Measurements from ENCODE around the gene PROM1. TPM values are rescaled to one million over a fixed set of nuclear protein-coding genes. Genes with fewer than 3 reads are reported as not detected.

PROM1 gene
- total RNA-seq, 4 donors from 2014 or later: 0.94 to 16.3 (median 4.4) TPM

- H3K9me3 ChIP-seq: no peaks in the 10 kb centered on the region
- no peak overlapping the region for H3K4me3 ChIP-seq
- no peak overlapping the region for H3K27ac ChIP-seq
- 69 to 73% methylated on average over 5 to 7 of the region's 7 CpGs for WGBS, 2 donors (ENCODE audit: low coverage in 1 of 2)
- ATAC-seq: no peak
- no peaks in the 10 kb centered on the region for H3K36me3 ChIP-seq
- no peak for TF ChIP-seq POLR2A (IDR thresholded peaks at IDR 0.05)
- no peak for TF ChIP-seq EP300 (IDR thresholded peaks at IDR 0.05)
- no peak for TF ChIP-seq POLR2AphosphoS5 (IDR thresholded peaks at IDR 0.05)
- TF ChIP-seq, protein P1, sequence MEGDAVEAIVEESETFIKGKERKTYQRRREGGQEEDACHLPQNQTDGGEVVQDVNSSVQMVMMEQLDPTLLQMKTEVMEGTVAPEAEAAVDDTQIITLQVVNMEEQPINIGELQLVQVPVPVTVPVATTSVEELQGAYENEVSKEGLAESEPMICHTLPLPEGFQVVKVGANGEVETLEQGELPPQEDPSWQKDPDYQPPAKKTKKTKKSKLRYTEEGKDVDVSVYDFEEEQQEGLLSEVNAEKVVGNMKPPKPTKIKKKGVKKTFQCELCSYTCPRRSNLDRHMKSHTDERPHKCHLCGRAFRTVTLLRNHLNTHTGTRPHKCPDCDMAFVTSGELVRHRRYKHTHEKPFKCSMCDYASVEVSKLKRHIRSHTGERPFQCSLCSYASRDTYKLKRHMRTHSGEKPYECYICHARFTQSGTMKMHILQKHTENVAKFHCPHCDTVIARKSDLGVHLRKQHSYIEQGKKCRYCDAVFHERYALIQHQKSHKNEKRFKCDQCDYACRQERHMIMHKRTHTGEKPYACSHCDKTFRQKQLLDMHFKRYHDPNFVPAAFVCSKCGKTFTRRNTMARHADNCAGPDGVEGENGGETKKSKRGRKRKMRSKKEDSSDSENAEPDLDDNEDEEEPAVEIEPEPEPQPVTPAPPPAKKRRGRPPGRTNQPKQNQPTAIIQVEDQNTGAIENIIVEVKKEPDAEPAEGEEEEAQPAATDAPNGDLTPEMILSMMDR (IDR thresholded peaks at IDR 0.05): no peak
- H3K4me1 ChIP-seq: peaks cover 0 to 7% (median 0%) of the 10 kb centered on the region in 3 donors
- H3K27me3 ChIP-seq: no peaks in the 10 kb centered on the region
Observed at GRCh38 chr4:16032396-16032770, 51.4 kb downstream of the PROM1 start.

GRCh38 chr4:16031546-16032395, 52.1 kb downstream of the PROM1 start:
- TF ChIP-seq POLR2A (IDR thresholded peaks at IDR 0.05) (no peak), POLR2AphosphoS5 (IDR thresholded peaks at IDR 0.05) (no peak)
- H3K9me3 ChIP-seq: no peaks in the 10 kb centered on the region
- ATAC-seq: no peak
- WGBS, 2 donors (ENCODE audit: low coverage in 1 of 2): 27 to 31% methylated on average over 1 to 2 of the region's 2 CpGs
- H3K4me1 ChIP-seq: peaks cover 0 to 7% (median 0%) of the 10 kb centered on the region in 3 donors
- no peaks in the 10 kb centered on the region for H3K36me3 ChIP-seq
- H3K4me3 ChIP-seq: no peak overlapping the region
- no peaks in the 10 kb centered on the region for H3K27me3 ChIP-seq
- H3K27ac ChIP-seq: no peak overlapping the region

- no peak overlapping the region for H3K4me3 ChIP-seq
- H3K36me3 ChIP-seq: no peaks in the 10 kb centered on the region
- TF ChIP-seq POLR2AphosphoS5 (IDR thresholded peaks at IDR 0.05) (no peak), EP300 (IDR thresholded peaks at IDR 0.05) (no peak), POLR2A (IDR thresholded peaks at IDR 0.05) (no peak)
- TF ChIP-seq, protein P1 (IDR thresholded peaks at IDR 0.05): no peak
- no peak overlapping the region for H3K27ac ChIP-seq
- H3K27me3 ChIP-seq: no peaks in the 10 kb centered on the region
- 0 to 88% methylated on average over 1 of the region's 1 CpG for WGBS, 2 donors (ENCODE audit: low coverage in 1 of 2)
- ATAC-seq: no peak
- H3K9me3 ChIP-seq: no peaks in the 10 kb centered on the region
- peaks cover 0 to 16% (median 0%) of the 10 kb centered on the region in 3 donors for H3K4me1 ChIP-seq
Observed at GRCh38 chr4:16029886-16030285, 53.9 kb downstream of the PROM1 start.

DNA sequence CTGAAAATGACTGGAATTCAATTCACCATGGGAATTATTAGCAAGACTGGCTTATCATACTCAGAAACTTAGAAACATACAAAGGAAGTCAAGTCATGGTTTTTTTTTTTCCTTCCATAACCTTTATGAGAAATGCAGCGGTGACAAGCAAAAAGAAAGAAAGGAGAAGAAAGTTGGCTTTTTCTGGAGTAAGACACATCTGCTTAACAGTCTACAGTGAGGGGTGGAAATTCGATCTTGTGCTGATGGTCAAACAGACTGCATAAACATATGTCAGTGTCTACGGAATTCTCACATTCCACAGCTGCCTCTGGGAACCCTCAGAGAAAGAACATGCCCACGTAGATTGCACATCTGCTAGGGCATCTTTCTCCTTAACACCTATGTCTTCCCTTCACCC, 54.6 kb downstream of the PROM1 start:
- no peak for TF ChIP-seq EP300 (IDR thresholded peaks at IDR 0.05)
- H3K4me3 ChIP-seq: no peak overlapping the region
- no peaks in the 10 kb centered on the region for H3K27me3 ChIP-seq
- no peak for ATAC-seq
- no peaks in the 10 kb centered on the region for H3K36me3 ChIP-seq
- no peak overlapping the region for H3K27ac ChIP-seq
- H3K9me3 ChIP-seq: no peaks in the 10 kb centered on the region
- peaks cover 0 to 16% (median 0%) of the 10 kb centered on the region in 3 donors for H3K4me1 ChIP-seq
- 9 to 22% methylated on average over 4 of the region's 4 CpGs for WGBS, 2 donors (ENCODE audit: low coverage in 1 of 2)

GRCh38 chr4:16027626-16028025, 56.2 kb downstream of the PROM1 start:
- 82 to 92% methylated on average over 4 of the region's 4 CpGs for WGBS, 2 donors (ENCODE audit: low coverage in 1 of 2)
- H3K36me3 ChIP-seq: no peaks in the 10 kb centered on the region
- TF ChIP-seq, protein P1 (IDR thresholded peaks at IDR 0.05): no peak
- TF ChIP-seq POLR2A (IDR thresholded peaks at IDR 0.05) (no peak), POLR2AphosphoS5 (IDR thresholded peaks at IDR 0.05) (no peak), EP300 (IDR thresholded peaks at IDR 0.05) (no peak)
- no peaks in the 10 kb centered on the region for H3K9me3 ChIP-seq
- H3K27me3 ChIP-seq: no peaks in the 10 kb centered on the region
- no peak overlapping the region for H3K27ac ChIP-seq
- ATAC-seq: no peak
- H3K4me1 ChIP-seq: peaks cover 0 to 16% (median 0%) of the 10 kb centered on the region in 3 donors
- no peak overlapping the region for H3K4me3 ChIP-seq

DNA sequence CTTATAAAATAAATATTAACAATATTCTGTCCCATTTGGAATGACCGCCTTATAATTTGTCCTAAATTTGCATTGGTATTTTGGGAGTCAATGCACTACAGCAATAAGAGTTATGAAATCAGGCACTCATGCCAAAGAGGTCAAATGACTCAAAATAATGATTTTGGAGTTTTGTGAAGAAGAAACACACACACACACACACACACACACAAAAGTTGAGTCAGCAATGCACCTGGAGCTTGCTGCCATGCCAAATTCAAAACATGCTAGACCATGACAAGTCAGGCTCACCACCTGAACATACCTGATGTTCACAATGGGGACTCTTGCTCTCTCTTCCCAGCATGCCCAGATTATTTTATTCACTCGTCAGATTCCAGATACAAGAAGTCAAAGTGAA, 56.7 kb downstream of the PROM1 start:
- TF ChIP-seq EP300 (IDR thresholded peaks at IDR 0.05) (no peak), POLR2AphosphoS5 (IDR thresholded peaks at IDR 0.05) (no peak)
- no peaks in the 10 kb centered on the region for H3K36me3 ChIP-seq
- no peak for ATAC-seq
- no peaks in the 10 kb centered on the region for H3K9me3 ChIP-seq
- WGBS, 2 donors (ENCODE audit: low coverage in 1 of 2): 70 to 100% methylated on average over 1 to 2 of the region's 2 CpGs
- no peak overlapping the region for H3K4me3 ChIP-seq
- no peaks in the 10 kb centered on the region for H3K27me3 ChIP-seq
- peaks cover 0 to 16% (median 0%) of the 10 kb centered on the region in 3 donors for H3K4me1 ChIP-seq
- H3K27ac ChIP-seq: no peak overlapping the region
